ENCODE data around the gene PHOX2A.

Gene PHOX2A

GRCh38 chr11:72257570-72257969, 13.6 kb upstream of the PHOX2A start:
- TF ChIP-seq ZNF565 (CRISPR knock-in tag; conservative IDR thresholded peaks at IDR 0.05; ENCODE audit: low read depth), result no peak
- TF ChIP-seq ISL1 (CRISPR knock-in tag; IDR thresholded peaks at IDR 0.05), result no peak
- ATAC-seq, result no peak

GRCh38 chr11:72254299-72254993, 10.5 kb upstream of the PHOX2A start:
- TF ChIP-seq ZNF8 (CRISPR knock-in tag; IDR thresholded peaks at IDR 0.05) (no peak), SNAI2 (CRISPR knock-in tag; IDR thresholded peaks at IDR 0.05) (no peak), CSDC2 (CRISPR knock-in tag; IDR thresholded peaks at IDR 0.05) (no peak), BACH2 (CRISPR knock-in tag; IDR thresholded peaks at IDR 0.05; ENCODE audit: borderline replicate concordance) (no peak), POU6F1 (CRISPR knock-in tag; IDR thresholded peaks at IDR 0.05; ENCODE audit: borderline replicate concordance, low read depth) (no peak), ARNTL (CRISPR knock-in tag; IDR thresholded peaks at IDR 0.05; ENCODE audit: borderline replicate concordance, low read depth) (no peak)
- no peak for ATAC-seq

GRCh38 chr11:72253392-72253791, 9.4 kb upstream of the PHOX2A start:
- TF ChIP-seq ISL1 (CRISPR knock-in tag; IDR thresholded peaks at IDR 0.05), result no peak
- no peak for TF ChIP-seq ZNF8 (CRISPR knock-in tag; IDR thresholded peaks at IDR 0.05)
- TF ChIP-seq ZFP30 (CRISPR knock-in tag; IDR thresholded peaks at IDR 0.05), result no peak
- no peak for TF ChIP-seq ESRRG (CRISPR knock-in tag; IDR thresholded peaks at IDR 0.05)
- no peak for TF ChIP-seq TOX (CRISPR knock-in tag; IDR thresholded peaks at IDR 0.05; ENCODE audit: borderline replicate concordance)
- TF ChIP-seq ZFP3 (CRISPR knock-in tag; IDR thresholded peaks at IDR 0.05), result no peak
- TF ChIP-seq ZC3H10 (CRISPR knock-in tag; IDR thresholded peaks at IDR 0.05), result no peak
- no peak for TF ChIP-seq ZNF565 (CRISPR knock-in tag; conservative IDR thresholded peaks at IDR 0.05; ENCODE audit: low read depth)
- no peak for TF ChIP-seq CREB5 (CRISPR knock-in tag; IDR thresholded peaks at IDR 0.05; ENCODE audit: low read depth)
- no peak for TF ChIP-seq TSHZ2 (CRISPR knock-in tag; IDR thresholded peaks at IDR 0.05)
- TF ChIP-seq PATZ1 (CRISPR knock-in tag; IDR thresholded peaks at IDR 0.05; ENCODE audit: borderline replicate concordance), result no peak
- TF ChIP-seq OSR1 (CRISPR knock-in tag; IDR thresholded peaks at IDR 0.05), result no peak
- no peak for TF ChIP-seq SNAI2 (CRISPR knock-in tag; IDR thresholded peaks at IDR 0.05)
- TF ChIP-seq POU6F1 (CRISPR knock-in tag; IDR thresholded peaks at IDR 0.05; ENCODE audit: borderline replicate concordance, low read depth), result no peak
- TF ChIP-seq RARB (CRISPR knock-in tag; IDR thresholded peaks at IDR 0.05), result no peak
- no peak for TF ChIP-seq CSRNP3 (CRISPR knock-in tag; IDR thresholded peaks at IDR 0.05)
- no peak for TF ChIP-seq PPARA (CRISPR knock-in tag; IDR thresholded peaks at IDR 0.05; ENCODE audit: borderline replicate concordance)
- TF ChIP-seq GLIS3 (CRISPR knock-in tag; IDR thresholded peaks at IDR 0.05), result no peak
- no peak for ATAC-seq

Measured in SK-N-SH treated with all-trans-retinoic acid at 6 μM for 48 hours (cell line).